K562 (cell line): ENCODE data around the gene TXNRD3. TPM values are rescaled to one million over a fixed set of nuclear protein-coding genes. Genes with fewer than 3 reads are reported as not detected.

Source experiments
- ATAC-seq: fragments of 200-7000 bp; cut with Tn5 transposase; 3 replicates; pipeline ENCODE4 v1.9.1; 2020; ENCODE audit warnings: moderate library complexity
- BruUV-seq: library from RNA; stranded (reverse); fragments of 400-500 nt; replicated peaks from 2 replicates; lab custom pipeline; 2021; lab: Mats Ljungman, UMichigan
- CTCF ChIA-PET: fragments of 300-600 bp; formaldehyde crosslinking; extraction: SDS; loops from one replicate; lab custom pipeline; 2021; ENCODE audit warnings: low intra/inter-chr PET ratio; lab: Yijun Ruan, JAX
- POLR2A ChIA-PET: fragments of 300-600, 350-650 bp; sonication (Branson Sonifier 250); formaldehyde crosslinking; extraction: SDS; loops from one replicate; lab custom pipeline; 2021; ENCODE audit warnings: antibody characterized with exemption, inconsistent platforms; lab: Yijun Ruan, JAX
- DNase-seq, 4 experiments: peaks; one replicate each; pipeline versions ENCODE4 v3.0.0 to v3.0.0-alpha.2; 2011 to 2018; ENCODE audit warnings: low spot score in 3 of 4, mixed read lengths in 3 of 4; ENCODE audit errors: extremely low read depth in 1 of 4
- FAIRE-seq: peaks from 2 replicates; lab custom pipeline; 2011; peaks lifted over from hg19 to GRCh38; lab: Jason Lieb, UNC
- H2AFZ ChIP-seq: 2 replicates; pipeline ENCODE4 v1.6.0; 2011; ENCODE audit warnings: low read depth, low read length, control low read depth, inconsistent platforms
- H3K27ac ChIP-seq: fragments of 200-600 bp; 3 replicates; pipeline ENCODE4 v1.8.0; 2011; ENCODE audit warnings: low read depth, mild to moderate bottlenecking, control low read depth, inconsistent platforms, low read length, moderate library complexity, mixed read lengths; ENCODE audit errors: extremely low read depth
- H3K27me3 ChIP-seq, 2 experiments: fragments of 300-600 bp in 1 of 2; 2 replicates in 1 of 2; 3 replicates in 1 of 2; pipeline versions ENCODE4 v1.6.0 to v1.8.0; 2011; ENCODE audit warnings: inconsistent platforms in 2 of 2, low read length in 2 of 2, mild to moderate bottlenecking in 1 of 2, mixed read lengths in 1 of 2, moderate library complexity in 1 of 2; ENCODE audit not compliant: control insufficient read depth in 2 of 2, insufficient read depth in 2 of 2
- H3K36me3 ChIP-seq: fragments of 300-600 bp; 3 replicates; pipeline ENCODE4 v1.8.0; 2011; ENCODE audit warnings: mild to moderate bottlenecking, low read length, inconsistent platforms; ENCODE audit not compliant: control insufficient read depth, insufficient read depth
- H3K4me1 ChIP-seq, 2 experiments: fragments of 200-600 bp in 1 of 2; replicated peaks in 1 of 2; 2 replicates in 1 of 2; 3 replicates in 1 of 2; pipeline versions ENCODE4 v1.5.1 to v1.8.0; 2011; ENCODE audit warnings: inconsistent platforms in 2 of 2, low read length in 2 of 2, mild to moderate bottlenecking in 1 of 2, mixed read lengths in 1 of 2, moderate library complexity in 1 of 2; ENCODE audit not compliant: control insufficient read depth in 2 of 2, insufficient read depth in 2 of 2
- H3K4me2 ChIP-seq: 2 replicates; pipeline ENCODE4 v1.6.1; 2011; ENCODE audit warnings: low read length, control low read depth, inconsistent platforms, mixed read lengths; ENCODE audit not compliant: insufficient read depth
- H3K4me3 ChIP-seq: fragments of 200-600 bp; sonication (generic), shearing (Covaris generic); 2 replicates; pipeline ENCODE4 v1.5.1; 2016; ENCODE audit warnings: control low read depth, inconsistent platforms
- H3K79me2 ChIP-seq: fragments of 200-600 bp; 3 replicates; pipeline ENCODE4 v1.8.0; 2011; ENCODE audit warnings: low read length, inconsistent platforms; ENCODE audit not compliant: control insufficient read depth, insufficient read depth
- H3K9ac ChIP-seq, 2 experiments: 2 replicates each; pipeline versions ENCODE4 v1.6.0 to v1.6.1; 2011; ENCODE audit warnings: low read depth in 2 of 2, low read length in 2 of 2, control low read depth in 1 of 2, inconsistent platforms in 1 of 2, mild to moderate bottlenecking in 1 of 2, mixed read lengths in 1 of 2; ENCODE audit not compliant: insufficient read depth in 1 of 2
- H3K9me1 ChIP-seq: one replicate; pipeline ENCODE4 v1.6.0; 2011; ENCODE audit warnings: inconsistent platforms, mild to moderate bottlenecking, low read length, moderate library complexity; ENCODE audit not compliant: control insufficient read depth, insufficient read depth
- H3K9me3 ChIP-seq: replicated peaks from 2 replicates; pipeline ENCODE4 v1.5.1; 2011; ENCODE audit warnings: low read depth, low read length, inconsistent platforms; ENCODE audit not compliant: control insufficient read depth, insufficient read depth
- H4K20me1 ChIP-seq: replicated peaks from 2 replicates; pipeline ENCODE4 v1.6.1; 2011; ENCODE audit warnings: low read length, inconsistent platforms, mixed read lengths; ENCODE audit not compliant: control insufficient read depth, insufficient read depth
- CBFB ChIP-seq: sonication (generic); formaldehyde crosslinking; IDR thresholded peaks from 2 replicates; pipeline ENCODE4 v1.4.0; 2020; ENCODE audit warnings: mild to moderate bottlenecking, missing genetic modification reagents
- HMG20A ChIP-seq: fragments of 450-650 bp; formaldehyde crosslinking; conservative IDR thresholded peaks from 2 replicates; pipeline ENCODE4 v1.4.0; 2020; ENCODE audit warnings: mild to moderate bottlenecking, mixed read lengths
- MCM5 ChIP-seq: fragments of 450-650 bp; IDR thresholded peaks from 2 replicates; pipeline ENCODE4 v1.6.1; 2016; ENCODE audit warnings: low read depth
- MECOM ChIP-seq: fragments of 250-450 bp; sonication (Bioruptor Pico); IDR thresholded peaks from 2 replicates; pipeline ENCODE4 v1.8.0; 2022; ENCODE audit warnings: inconsistent platforms
- MTA2 ChIP-seq: fragments of 450-650 bp; IDR thresholded peaks from 2 replicates; pipeline ENCODE4 v1.6.1; 2016; ENCODE audit warnings: low read depth
- SIRT6 ChIP-seq: IDR thresholded peaks from one replicate; pipeline ENCODE4 v1.6.1; 2012; ENCODE audit warnings: low read depth, mild to moderate bottlenecking, control low read depth, inconsistent platforms, low read length, moderate library complexity
- SMAD4 ChIP-seq: fragments of 250-450 bp; sonication (Bioruptor Pico); conservative IDR thresholded peaks from 2 replicates; pipeline ENCODE4 v1.8.0; 2021; ENCODE audit warnings: inconsistent platforms, mild to moderate bottlenecking, moderate library complexity
- TCF3 ChIP-seq: sonication (generic); formaldehyde crosslinking; IDR thresholded peaks from 2 replicates; pipeline ENCODE4 v1.4.0; 2020; ENCODE audit warnings: mild to moderate bottlenecking, missing genetic modification reagents
- ZEB2 ChIP-seq: fragments of 450-650 bp; IDR thresholded peaks from 2 replicates; pipeline ENCODE4 v1.6.1; 2016
- ZNF79 ChIP-seq: fragments of 250-450 bp; sonication (Bioruptor Pico); IDR thresholded peaks from 2 replicates; pipeline ENCODE4 v1.4.0; 2020; ENCODE audit warnings: low read depth, mild to moderate bottlenecking, moderate library complexity
- WGBS: fragments of 100-300 bp; shearing (Covaris generic); methylation state at CpG from one replicate; pipeline ENCODE4 v1.1.6; 2016; ENCODE audit warnings: low coverage, mixed read lengths; ENCODE audit not compliant: insufficient coverage; ENCODE audit errors: missing lambda C conversion rate; 5-methylcytosine and 5-hydroxymethylcytosine counted together
- in situ Hi-C: fragments of 300-500 bp; cut with MboI; formaldehyde crosslinking; loops from 4 replicates; pipeline ENCODE4 v1.15.0; 2018; ENCODE audit warnings: inconsistent platforms, mixed read lengths
- intact Hi-C: fragments of 100-400 bp; cut with micrococcal nuclease; formaldehyde crosslinking; loops from 2 replicates; pipeline ENCODE4 v1.14.2; 2022
- polyA plus RNA-seq, 8 experiments: library from polyadenylated mRNA; depleted of rRNA in 4 of 8; stranded (reverse) in 5 of 8; unstranded in 3 of 8; fragments of >200 nt; fragmentation: Nextera tagmentation in 2 of 8; fragmentation: Illumina TruSeq in 1 of 8; extraction: Ambion mirVana in 2 of 8; extraction: Trizol in 1 of 8; gene quantifications; 2 replicates each; pipeline versions ENCODE4 v1.2.1 to v1.2.3, GENCODE V29; 2011 to 2014; ENCODE audit warnings: inconsistent platforms in 1 of 8, missing spikeins in 1 of 8
- total RNA-seq, 7 experiments: library from RNA; depleted of rRNA in 6 of 7; stranded (reverse); fragments of >200 nt in 6 of 7; fragmentation: Illumina TruSeq in 2 of 7; extraction: Trizol in 2 of 7; gene quantifications; 2 replicates each; pipeline versions ENCODE4 v1.2.1 to v1.2.3, GENCODE V29; 2011 to 2021; ENCODE audit warnings: low replicate concordance in 1 of 7
- TF ChIP-seq, protein P1 (sequence below): fragments of 450-650 bp; conservative IDR thresholded peaks from 2 replicates; pipeline ENCODE4 v1.6.1; 2016; ENCODE audit warnings: missing genetic modification characterization, low read depth, mild to moderate bottlenecking, control low read depth, missing compliant biosample characterization
- TF ChIP-seq, protein P2 (sequence below): fragments of 250-450 bp; sonication (Bioruptor Pico); IDR thresholded peaks from 2 replicates; pipeline ENCODE4 v1.5.0; 2020; ENCODE audit warnings: mild to moderate bottlenecking

The TXNRD3 gene
- total and polyA plus RNA-seq, 9 of the 15 experiments (the other 6 are each of a cell fraction or from before 2014, with no cell fraction given), result 0.96 to 2.3 (median 1.7) TPM

DNA sequence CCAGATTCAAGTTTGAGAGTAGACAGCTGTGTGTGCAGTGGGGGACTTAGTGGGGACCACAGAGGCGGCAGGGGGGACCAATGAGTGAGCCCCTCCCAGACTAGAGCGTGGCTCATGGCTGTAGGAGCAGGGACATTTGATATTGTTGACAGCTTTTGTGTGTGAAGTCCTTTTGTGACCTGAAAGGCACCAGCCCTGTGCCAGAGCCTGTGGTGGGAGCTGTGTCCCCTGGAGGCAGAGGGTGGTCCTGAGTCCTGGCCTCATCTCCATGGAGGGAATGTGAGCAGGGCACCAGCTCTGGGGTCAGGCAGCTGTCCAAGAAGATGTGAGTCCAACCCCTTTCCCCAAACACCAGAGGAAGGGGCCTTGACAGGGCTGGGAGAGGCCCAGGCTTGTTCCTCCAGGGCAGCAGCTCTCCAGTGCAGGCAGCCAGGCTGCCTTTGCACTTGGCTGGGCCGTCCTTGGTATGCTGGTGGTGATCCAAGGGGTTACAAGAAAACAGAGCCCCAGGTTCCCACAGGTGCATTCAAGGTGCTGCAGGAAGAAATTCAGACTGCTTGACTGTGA lies 86.1 kb downstream of the TXNRD3 start:
- no peak for FAIRE-seq
- ChIA-PET CTCF (no interaction called here), POLR2A (interaction anchor here (0.6 kb wide), 1 partner anchor 343 kb away, joined by 4 read pairs; no protein-coding TSS in a partner anchor)
- no peak for DNase-seq
- Histone ChIP-seq H2AFZ (no peak overlapping the region), H3K9me1 (no peaks in the 10 kb centered on the region), H3K27me3 (peaks cover 0 to 16% of the 10 kb centered on the region in 2 experiments; a peak in 1 of 5 replicates), H3K79me2 (no peaks in the 10 kb centered on the region), H3K36me3 (no peaks in the 10 kb centered on the region), H4K20me1 (no peaks in the 10 kb centered on the region), H3K9ac (no peak overlapping the region), H3K4me1 (no peaks in the 10 kb centered on the region; a peak in 2 of 5 replicates), H3K4me2 (no peak overlapping the region), H3K27ac (no peak overlapping the region), H3K4me3 (no peak overlapping the region)
- 0% methylated on average over 2 of the region's 3 CpGs for WGBS
- ATAC-seq, result no peak
- in situ Hi-C loops, result no loop called here
- intact Hi-C loops, result no loop called here
- TF ChIP-seq, protein P1, sequence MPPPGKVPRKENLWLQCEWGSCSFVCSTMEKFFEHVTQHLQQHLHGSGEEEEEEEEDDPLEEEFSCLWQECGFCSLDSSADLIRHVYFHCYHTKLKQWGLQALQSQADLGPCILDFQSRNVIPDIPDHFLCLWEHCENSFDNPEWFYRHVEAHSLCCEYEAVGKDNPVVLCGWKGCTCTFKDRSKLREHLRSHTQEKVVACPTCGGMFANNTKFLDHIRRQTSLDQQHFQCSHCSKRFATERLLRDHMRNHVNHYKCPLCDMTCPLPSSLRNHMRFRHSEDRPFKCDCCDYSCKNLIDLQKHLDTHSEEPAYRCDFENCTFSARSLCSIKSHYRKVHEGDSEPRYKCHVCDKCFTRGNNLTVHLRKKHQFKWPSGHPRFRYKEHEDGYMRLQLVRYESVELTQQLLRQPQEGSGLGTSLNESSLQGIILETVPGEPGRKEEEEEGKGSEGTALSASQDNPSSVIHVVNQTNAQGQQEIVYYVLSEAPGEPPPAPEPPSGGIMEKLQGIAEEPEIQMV, result no peak
- TF ChIP-seq TCF3 (CRISPR knock-in tag) (no peak), HMG20A (no peak), ZEB2 (no peak), MTA2 (no peak), ZNF79 (no peak), MECOM (CRISPR knock-in tag) (no peak), CBFB (CRISPR knock-in tag) (no peak), SMAD4 (no peak), MCM5 (no peak), SIRT6 (no peak)
- TF ChIP-seq, protein P2, sequence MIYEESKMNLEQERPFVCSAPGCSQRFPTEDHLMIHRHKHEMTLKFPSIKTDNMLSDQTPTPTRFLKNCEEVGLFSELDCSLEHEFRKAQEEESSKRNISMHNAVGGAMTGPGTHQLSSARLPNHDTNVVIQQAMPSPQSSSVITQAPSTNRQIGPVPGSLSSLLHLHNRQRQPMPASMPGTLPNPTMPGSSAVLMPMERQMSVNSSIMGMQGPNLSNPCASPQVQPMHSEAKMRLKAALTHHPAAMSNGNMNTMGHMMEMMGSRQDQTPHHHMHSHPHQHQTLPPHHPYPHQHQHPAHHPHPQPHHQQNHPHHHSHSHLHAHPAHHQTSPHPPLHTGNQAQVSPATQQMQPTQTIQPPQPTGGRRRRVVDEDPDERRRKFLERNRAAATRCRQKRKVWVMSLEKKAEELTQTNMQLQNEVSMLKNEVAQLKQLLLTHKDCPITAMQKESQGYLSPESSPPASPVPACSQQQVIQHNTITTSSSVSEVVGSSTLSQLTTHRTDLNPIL (CRISPR knock-in tag), result no peak
- TF ChIP-seq, all 486 proteins: peak for 0
- H3K9me3 ChIP-seq, result no peaks in the 10 kb centered on the region
- no TSS peak for BruUV-seq
